SU-DHL-6 (cell line): ENCODE data around the gene RADX.

Source experiments
- H2AFZ ChIP-seq: fragments of 200-600 bp; sonication (generic); 2 replicates; pipeline ENCODE4 v1.6.1; 2014; ENCODE audit warnings: low read depth, mild to moderate bottlenecking, moderate library complexity, mixed read lengths, antibody characterized with exemption, low read length; ENCODE audit not compliant: severe bottlenecking
- H3F3A ChIP-seq: fragments of 200-600 bp; shearing (Covaris generic); 2 replicates; pipeline ENCODE4 v1.6.0; 2016; ENCODE audit warnings: antibody characterized with exemption, mild to moderate bottlenecking; ENCODE audit not compliant: insufficient read depth
- H3K27ac ChIP-seq: fragments of 200-600 bp; sonication (generic); 2 replicates; pipeline ENCODE4 v1.5.1; 2016; ENCODE audit warnings: low read depth, mild to moderate bottlenecking, low read length, moderate library complexity, mixed read lengths
- H3K27me3 ChIP-seq: fragments of 200-600 bp; sonication (generic), shearing (Covaris generic); 2 replicates; pipeline ENCODE4 v1.6.0; 2014; ENCODE audit warnings: mild to moderate bottlenecking, low read length
- H3K36me3 ChIP-seq: fragments of 200-600 bp; sonication (generic); 2 replicates; pipeline ENCODE4 v1.6.1; 2014; ENCODE audit warnings: mild to moderate bottlenecking, low read length, mixed read lengths
- H3K4me2 ChIP-seq: fragments of 300-600, 200-600 bp; shearing (Covaris generic), sonication (generic); 2 replicates; pipeline ENCODE4 v1.6.0; 2014; ENCODE audit warnings: low read length, low read depth, mild to moderate bottlenecking; ENCODE audit not compliant: poor library complexity, severe bottlenecking
- H3K4me3 ChIP-seq: fragments of 200-600 bp; sonication (generic); 2 replicates; pipeline ENCODE4 v1.5.1; 2014; ENCODE audit warnings: antibody characterized with exemption, low read length, mild to moderate bottlenecking, mixed read lengths; ENCODE audit not compliant: insufficient read depth, poor library complexity, severe bottlenecking
- H3K79me2 ChIP-seq: fragments of 200-600 bp; sonication (generic); 2 replicates; pipeline ENCODE4 v1.6.1; 2014; ENCODE audit warnings: mild to moderate bottlenecking, low read length, moderate library complexity; ENCODE audit not compliant: insufficient read depth
- H3K9ac ChIP-seq: fragments of 200-600 bp; sonication (generic); 2 replicates; pipeline ENCODE4 v1.7.0; 2014; ENCODE audit warnings: mild to moderate bottlenecking, low read length
- H3K9me2 ChIP-seq: fragments of 200-600 bp; sonication (generic); replicated peaks from 2 replicates; pipeline ENCODE4 v1.6.1; 2014; ENCODE audit warnings: low read length; ENCODE audit not compliant: insufficient read depth
- H3K9me3 ChIP-seq: fragments of 200-600 bp; sonication (generic); 2 replicates; pipeline ENCODE4 v1.6.1; 2014; ENCODE audit warnings: low read length, mixed read lengths; ENCODE audit not compliant: insufficient read depth
- H4K20me1 ChIP-seq: fragments of 200-600 bp; sonication (generic); 2 replicates; pipeline ENCODE4 v1.6.1; 2014; ENCODE audit warnings: low read depth, mild to moderate bottlenecking, antibody characterized with exemption, low read length, moderate library complexity, mixed read lengths
- CTCF ChIP-seq: fragments of 200-600 bp; sonication (generic); IDR thresholded peaks from one replicate; pipeline ENCODE4 v1.5.1; 2017; ENCODE audit warnings: antibody characterized with exemption, mild to moderate bottlenecking, low read length, moderate library complexity; ENCODE audit not compliant: insufficient read depth, poor library complexity, severe bottlenecking
- EZH2phosphoT487 ChIP-seq: fragments of 200-600 bp; sonication (generic), shearing (Covaris generic); conservative IDR thresholded peaks from 2 replicates; pipeline ENCODE4 v1.6.1; 2018; ENCODE audit warnings: mild to moderate bottlenecking, antibody characterized with exemption, low read length, moderate library complexity, mixed read lengths

Gene RADX

GRCh38 chrX:106716004-106716403 is 104.2 kb downstream of the RADX start:
- Histone ChIP-seq H3K9ac (no peak overlapping the region), H3K9me2 (no peaks in the 10 kb centered on the region), H3K27ac (no peak overlapping the region), H3K36me3 (no peaks in the 10 kb centered on the region), H3K4me2 (no peak overlapping the region), H3K27me3 (no peaks in the 10 kb centered on the region), H3K4me3 (no peak overlapping the region), H4K20me1 (no peaks in the 10 kb centered on the region), H3K9me3 (no peaks in the 10 kb centered on the region), H3K79me2 (no peaks in the 10 kb centered on the region), H2AFZ (no peak overlapping the region), H3F3A (no peaks in the 10 kb centered on the region)
- TF ChIP-seq CTCF: no peak
- TF ChIP-seq EZH2phosphoT487: no peak

- Histone ChIP-seq H3K9me3 (no peaks in the 10 kb centered on the region), H3K36me3 (no peaks in the 10 kb centered on the region), H3K9me2 (no peaks in the 10 kb centered on the region), H3K4me2 (no peak overlapping the region), H3K9ac (no peak overlapping the region), H3K79me2 (no peaks in the 10 kb centered on the region), H3K27ac (no peak overlapping the region), H3F3A (no peaks in the 10 kb centered on the region), H4K20me1 (no peaks in the 10 kb centered on the region), H3K4me3 (no peak overlapping the region), H2AFZ (no peak overlapping the region), H3K27me3 (no peaks in the 10 kb centered on the region)
- no peak for TF ChIP-seq EZH2phosphoT487
- TF ChIP-seq CTCF: no peak
These were observed 104.7 kb downstream of the RADX start for GRCh38 chrX:106716463-106716862.

GRCh38 chrX:106718709-106719108 is 106.9 kb downstream of the RADX start:
- no peak overlapping the region for H3K4me2 ChIP-seq
- no peak overlapping the region for H2AFZ ChIP-seq
- no peak for TF ChIP-seq EZH2phosphoT487
- TF ChIP-seq CTCF: no peak
- H3K27me3 ChIP-seq: no peaks in the 10 kb centered on the region
- no peak overlapping the region for H3K4me3 ChIP-seq
- no peaks in the 10 kb centered on the region for H3K36me3 ChIP-seq
- no peaks in the 10 kb centered on the region for H3K79me2 ChIP-seq
- H3K9ac ChIP-seq: no peak overlapping the region
- H3K27ac ChIP-seq: no peak overlapping the region
- no peaks in the 10 kb centered on the region for H3K9me3 ChIP-seq
- no peaks in the 10 kb centered on the region for H4K20me1 ChIP-seq
- H3F3A ChIP-seq: no peaks in the 10 kb centered on the region
- no peaks in the 10 kb centered on the region for H3K9me2 ChIP-seq

- H3K79me2 ChIP-seq: no peaks in the 10 kb centered on the region
- H3K9me3 ChIP-seq: no peaks in the 10 kb centered on the region
- H3K36me3 ChIP-seq: no peaks in the 10 kb centered on the region
- H3K27me3 ChIP-seq: no peaks in the 10 kb centered on the region
- no peak overlapping the region for H3K9ac ChIP-seq
- no peak overlapping the region for H3K27ac ChIP-seq
- no peak for TF ChIP-seq CTCF
- TF ChIP-seq EZH2phosphoT487: no peak
- no peaks in the 10 kb centered on the region for H3K9me2 ChIP-seq
- H2AFZ ChIP-seq: no peak overlapping the region
- H3F3A ChIP-seq: no peaks in the 10 kb centered on the region
- H4K20me1 ChIP-seq: no peaks in the 10 kb centered on the region
- H3K4me2 ChIP-seq: no peak overlapping the region
- no peak overlapping the region for H3K4me3 ChIP-seq
These were observed 114.2 kb downstream of the RADX start for GRCh38 chrX:106725931-106726330.
